Stimulated activated CD4-positive, alpha-beta T cell treated with anti-CD3 and anti-CD28 coated beads, Interleukin-4, amount 100 ng/mL, for 24 hours (primary cell): ENCODE data around the gene NXPE4.
"Not testable (repeated sequence)": the region's sequence is repeated elsewhere in the genome, so short reads cannot be mapped to it uniquely, and the experiment has no call there.

ENCODE experiments used
- DNase-seq: peaks from one replicate; pipeline ENCODE4 v3.0.0-alpha.2; 2020

Gene NXPE4

DNA sequence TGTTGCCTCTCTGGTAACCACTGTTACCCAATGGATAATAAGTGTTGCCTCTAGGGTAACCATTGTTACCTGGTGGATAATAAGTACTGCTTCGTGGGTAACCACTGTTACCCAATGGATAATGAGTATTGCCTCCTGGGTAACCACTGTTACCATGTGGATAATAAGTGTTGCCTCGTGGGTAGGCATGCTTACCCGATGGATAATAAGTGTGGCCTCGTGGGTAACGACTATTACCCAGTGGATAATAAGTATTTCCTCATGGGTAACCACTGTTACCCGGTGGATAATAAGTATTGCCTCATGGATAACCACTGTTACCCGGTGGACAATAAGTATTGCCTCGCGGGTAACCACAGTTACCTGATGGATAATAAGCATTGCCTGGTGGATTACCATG, 13.8 kb upstream of the NXPE4 start:
- no peak for DNase-seq

GRCh38 chr11:114608605-114609004, 13.0 kb upstream of the NXPE4 start:
- not testable (repeated sequence) for DNase-seq

DNA sequence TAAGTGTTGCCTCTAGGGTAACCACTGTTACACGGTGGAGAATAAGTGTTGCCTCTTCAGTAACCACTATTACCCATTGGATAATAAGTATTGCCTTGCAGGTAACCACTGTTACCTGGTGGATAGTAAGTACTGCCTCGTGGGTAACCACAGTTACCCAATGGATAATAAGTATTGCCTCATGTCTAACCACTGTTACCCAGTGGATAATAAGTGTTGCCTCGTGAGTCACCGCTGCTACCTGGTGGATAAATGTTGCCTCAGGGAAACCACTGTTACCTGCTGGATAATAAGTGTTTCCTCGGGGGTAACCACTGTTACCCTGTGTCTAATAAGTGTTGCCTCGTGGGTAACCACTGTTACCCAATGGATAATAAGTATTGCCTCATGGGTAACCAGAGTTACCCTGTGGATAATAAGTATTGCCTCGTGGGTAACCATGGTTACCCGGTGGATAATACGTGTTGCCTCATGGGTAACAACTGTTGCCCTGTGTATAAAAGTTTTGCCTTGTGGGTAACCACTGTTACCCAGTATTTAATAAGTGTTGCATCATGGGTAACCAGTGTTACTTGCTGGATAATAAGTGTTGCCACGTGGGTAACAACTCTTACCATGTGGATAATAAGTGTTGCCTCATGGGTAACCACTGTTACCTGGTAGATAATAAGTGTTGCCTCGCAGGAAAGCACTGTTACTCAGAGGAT, 12.3 kb upstream of the NXPE4 start:
- DNase-seq, result no peak

GRCh38 chr11:114606802-114607075, 11.2 kb upstream of the NXPE4 start:
- not testable (repeated sequence) for DNase-seq

DNA sequence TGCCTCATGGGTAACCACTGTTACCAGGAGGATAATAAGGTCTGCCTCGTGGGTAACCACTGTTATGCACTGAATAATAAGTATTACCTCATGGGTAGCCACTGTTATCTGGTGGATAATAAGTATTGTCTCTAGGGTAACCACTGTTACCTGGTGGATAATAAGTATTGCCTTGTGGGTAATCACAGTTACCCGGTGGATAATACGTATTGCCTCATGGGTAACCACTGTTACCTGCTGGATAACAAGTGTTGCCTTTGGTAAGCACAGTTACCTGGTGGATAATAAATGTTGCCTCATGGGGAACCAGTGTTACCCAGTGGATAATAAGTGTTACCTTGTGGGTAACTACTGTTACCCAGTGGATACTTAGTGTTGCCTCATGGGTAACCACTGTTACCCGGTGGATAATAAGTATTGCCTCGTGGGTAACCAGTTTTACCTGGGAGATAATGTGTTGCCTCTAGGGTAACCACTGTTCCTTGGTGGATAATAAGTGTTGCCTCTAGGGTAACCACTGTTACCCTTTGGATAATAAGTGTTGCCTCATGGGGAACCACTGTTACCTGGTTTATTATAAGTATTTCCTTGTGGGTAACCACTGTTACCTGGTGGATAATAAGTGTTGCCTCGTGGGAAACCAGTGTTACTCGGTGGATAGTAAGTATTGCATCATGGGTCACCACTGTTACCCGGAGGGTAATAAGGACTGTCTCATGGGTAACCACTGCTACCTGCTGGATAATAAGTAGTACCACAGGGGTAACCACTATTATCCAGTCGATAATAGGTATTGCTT, 10.6 kb upstream of the NXPE4 start:
- no peak for DNase-seq

GRCh38 chr11:114605370-114605769, 9.8 kb upstream of the NXPE4 start:
- no peak for DNase-seq

- DNase-seq, result no peak
Measured at GRCh38 chr11:114604886-114605285, 9.3 kb upstream of the NXPE4 start.

DNA sequence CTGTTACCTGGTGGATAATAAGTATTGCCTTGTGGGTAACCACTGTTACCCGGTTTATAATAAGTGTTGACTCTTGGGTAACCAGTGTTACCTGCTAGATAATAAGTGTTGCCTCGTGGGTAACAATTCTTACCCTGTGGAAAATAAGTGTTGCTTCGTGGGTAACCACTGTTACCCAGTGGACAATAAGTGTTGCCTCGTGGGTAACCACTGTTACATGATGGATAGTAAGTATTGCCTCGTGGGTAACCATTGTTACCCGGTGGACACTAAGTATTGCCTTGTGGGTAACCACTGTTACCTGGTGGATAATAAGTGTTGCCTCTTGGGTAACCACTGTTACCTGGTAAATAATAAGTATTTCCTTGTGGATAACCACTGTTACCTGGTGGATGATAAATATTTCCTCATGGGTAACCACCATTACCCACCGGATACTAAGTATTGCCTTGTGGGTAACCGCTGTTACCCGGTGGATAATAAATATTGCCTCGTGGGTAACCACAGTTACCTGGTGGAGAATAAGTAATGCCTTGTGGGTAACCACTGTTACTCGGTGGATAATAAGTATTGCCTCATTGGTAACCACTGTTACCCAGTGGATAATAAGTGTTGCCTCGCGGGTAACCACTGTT, 8.7 kb upstream of the NXPE4 start:
- DNase-seq, result no peak

DNA sequence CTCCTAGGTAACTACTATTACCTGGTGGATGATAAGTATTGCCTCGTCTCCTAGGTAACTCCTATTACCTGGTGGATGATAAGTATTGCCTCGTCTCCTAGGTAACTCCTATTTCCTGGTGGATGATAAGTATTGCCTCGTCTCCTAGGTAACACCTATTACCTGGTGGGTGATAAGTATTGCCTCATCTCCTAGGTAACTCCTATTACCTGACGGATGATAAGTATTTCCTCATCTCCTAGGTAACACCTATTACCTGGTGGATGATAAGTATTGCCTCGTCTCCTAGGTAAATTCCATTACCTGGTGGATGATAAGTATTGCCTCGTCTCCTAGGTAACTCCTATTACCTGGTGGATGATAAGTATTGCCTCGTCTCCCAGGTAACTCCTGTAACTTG, 7.6 kb upstream of the NXPE4 start:
- DNase-seq, result not testable (repeated sequence)

DNA sequence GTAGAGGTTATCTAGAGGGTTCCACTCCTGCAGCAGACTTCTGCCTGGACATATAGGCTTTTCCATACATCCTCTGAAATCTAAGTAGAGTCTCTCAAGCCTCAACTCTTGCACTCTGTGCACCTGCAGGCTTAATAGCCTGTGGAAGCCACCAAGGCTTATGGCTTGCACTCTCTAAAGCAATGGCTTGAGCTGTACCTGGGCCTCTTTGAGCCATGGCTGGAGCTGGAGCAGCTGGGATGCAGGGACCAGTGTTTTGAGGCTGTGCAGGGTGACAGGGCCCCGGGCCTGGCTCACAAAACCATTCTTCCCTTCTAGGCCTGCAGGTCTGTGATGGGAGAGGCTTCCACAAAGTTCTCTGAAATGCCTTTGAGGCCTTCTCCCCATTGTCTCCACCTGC, 2.9 kb upstream of the NXPE4 start:
- DNase-seq, result no peak

DNA sequence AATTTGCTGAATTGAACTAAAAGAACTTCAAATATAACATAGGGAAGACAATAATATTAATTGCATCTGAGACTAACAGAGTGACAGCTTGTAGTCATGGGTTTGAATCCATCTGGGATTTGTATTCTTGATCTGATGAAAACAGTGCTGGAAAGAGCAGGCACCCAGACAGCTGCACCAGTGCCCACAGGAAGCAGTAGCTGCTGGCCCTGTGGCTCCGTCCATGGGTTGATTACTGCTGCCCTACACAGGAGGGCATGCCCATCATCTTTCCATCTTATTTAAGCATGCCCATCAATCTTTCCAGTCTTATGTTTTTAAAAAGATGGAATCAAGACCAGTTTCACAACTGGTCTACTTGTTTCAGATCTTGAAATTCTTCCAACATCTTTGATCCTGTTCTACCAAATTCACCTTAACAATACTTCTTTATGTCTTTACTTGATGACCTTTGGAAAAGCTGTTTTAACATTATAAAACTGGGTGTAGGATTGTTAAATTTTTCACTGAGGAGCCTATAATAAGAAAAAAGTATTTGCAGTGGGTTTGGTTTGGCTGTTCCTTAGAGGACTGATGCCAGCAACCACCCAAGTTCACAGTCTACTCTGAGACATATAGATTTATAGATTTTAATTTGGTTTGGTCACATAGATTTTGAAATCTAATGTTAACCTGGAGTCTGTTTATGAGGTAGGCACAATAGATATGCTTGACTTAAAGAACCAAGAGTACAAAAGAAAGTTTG, 761 bp upstream of the NXPE4 start:
- DNase-seq, result no peak

DNA sequence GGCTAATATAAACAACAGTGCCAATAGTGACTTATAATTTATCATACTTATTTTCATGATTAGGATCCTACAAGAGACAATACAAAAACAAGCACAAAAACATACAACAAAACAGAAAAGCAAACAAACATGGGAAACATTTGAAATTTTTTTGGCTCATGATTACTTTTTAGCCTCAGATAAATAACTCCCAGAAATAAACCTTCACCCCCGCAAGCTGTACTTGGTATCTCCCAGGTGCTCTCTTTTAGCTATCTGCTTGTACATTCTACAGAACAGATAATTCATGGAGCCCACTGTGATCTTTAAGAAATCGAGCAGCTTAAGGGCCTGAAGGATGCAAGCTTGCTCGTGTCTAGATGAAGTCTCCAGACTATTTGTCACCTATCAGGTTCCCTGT, 883 bp downstream of the NXPE4 start:
- no peak for DNase-seq

DNA sequence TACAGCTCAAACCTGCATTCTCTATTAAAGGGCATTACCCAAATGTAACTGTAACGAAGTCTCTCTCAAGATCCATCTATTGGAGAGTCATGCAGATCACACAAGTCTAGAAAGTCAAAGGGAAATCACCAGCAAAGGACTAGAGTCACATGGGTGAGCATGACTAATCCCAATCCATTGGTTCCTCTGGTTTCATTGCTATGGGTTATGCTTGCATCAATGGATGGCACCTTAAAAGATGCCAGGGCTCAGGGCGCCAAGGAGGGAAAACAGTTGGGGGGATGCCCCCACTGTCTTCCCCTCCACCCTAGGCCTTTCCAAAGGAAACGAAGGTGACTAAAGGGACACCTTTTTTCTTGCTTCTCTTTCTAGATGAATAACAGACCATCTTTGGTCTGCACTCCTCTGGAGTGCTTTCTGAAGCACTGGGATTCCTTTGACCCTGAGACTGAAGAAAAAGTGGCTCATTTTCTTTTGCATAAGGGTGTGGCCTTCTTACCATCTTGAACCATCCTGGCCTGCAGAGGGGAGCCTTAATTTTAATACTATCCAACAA, 8.1 kb downstream of the NXPE4 start:
- no peak for DNase-seq

- no peak for DNase-seq
Measured at GRCh38 chr11:114586797-114587196, 8.8 kb downstream of the NXPE4 start.

DNA sequence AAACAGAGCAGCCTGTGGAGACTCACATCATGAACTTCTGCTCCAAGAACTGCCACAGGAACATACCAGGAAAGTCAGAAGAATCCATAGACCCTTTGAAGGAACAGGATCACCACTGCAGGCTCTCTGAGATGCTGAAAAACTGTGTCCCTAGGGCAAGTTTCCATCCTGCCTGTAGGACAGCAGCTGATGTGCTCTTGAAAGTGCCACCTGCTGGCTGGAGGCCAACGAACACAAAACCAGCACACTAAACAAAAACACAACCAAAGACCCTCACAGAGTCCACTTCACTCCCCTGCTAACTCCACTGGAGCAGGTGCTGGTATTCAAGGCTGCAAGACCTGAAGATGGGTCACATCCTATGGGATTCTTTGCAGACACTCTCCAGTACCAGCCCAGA, 23.9 kb downstream of the NXPE4 start:
- DNase-seq, result no peak

- no peak for DNase-seq
Measured at GRCh38 chr11:114569801-114570200, 25.8 kb downstream of the NXPE4 start.

GRCh38 chr11:114566276-114566675, 29.3 kb downstream of the NXPE4 start:
- no peak for DNase-seq

GRCh38 chr11:114564831-114565230, 30.8 kb downstream of the NXPE4 start:
- no peak for DNase-seq

DNA sequence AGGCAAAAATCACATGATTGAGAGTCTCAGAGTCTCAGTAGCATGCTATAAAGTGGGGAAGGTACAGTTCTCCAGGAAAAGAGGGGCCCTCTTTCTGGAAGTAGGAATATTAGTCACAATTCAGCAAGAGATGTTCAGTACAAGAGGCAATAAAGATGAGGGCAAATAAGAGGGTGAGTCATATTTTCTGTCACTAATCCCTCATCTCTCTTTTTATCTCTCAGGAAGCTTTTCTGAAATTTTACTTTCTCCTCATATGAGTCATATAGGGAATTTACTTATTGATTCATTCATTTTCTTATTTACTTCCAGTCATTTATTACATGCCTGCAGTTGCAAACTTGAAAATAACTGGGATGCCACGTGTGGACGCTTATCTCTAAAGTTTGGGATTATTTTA, 32.5 kb downstream of the NXPE4 start:
- no peak for DNase-seq

DNA sequence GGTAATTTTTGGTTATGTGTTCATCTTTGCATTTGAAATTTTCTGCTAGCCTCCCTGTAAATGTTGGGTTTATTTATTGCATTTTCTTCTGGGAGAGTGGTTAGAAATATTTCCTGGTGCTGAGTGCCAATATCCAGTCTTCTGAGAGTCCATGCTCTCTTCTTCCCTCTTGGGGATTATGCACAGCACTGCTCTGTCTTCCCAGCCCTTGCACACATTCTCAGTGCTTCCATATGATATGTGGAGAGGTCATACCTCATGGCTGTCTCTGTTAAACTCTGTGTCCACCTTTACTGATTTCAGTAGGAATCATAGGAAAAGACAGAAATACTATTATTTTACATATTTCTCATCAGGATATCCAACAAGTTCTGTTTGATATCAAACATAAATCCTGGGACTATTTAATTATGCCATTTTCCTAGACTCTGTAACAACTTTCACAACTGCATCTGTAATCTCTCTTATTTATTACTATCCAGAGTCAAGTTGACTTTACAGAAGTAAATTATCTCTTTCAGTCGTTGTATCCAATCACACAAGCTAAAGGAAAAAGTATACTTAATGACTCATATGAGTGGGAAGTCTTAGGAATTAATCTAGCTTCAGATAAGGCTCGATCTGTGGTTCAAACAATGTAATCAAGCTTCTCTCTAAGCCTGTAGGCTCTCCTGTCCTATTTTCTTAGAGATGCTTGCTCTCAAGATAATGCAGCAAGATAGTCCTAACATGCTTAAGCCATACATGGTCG, 33.2 kb downstream of the NXPE4 start:
- no peak for DNase-seq

GRCh38 chr11:114559425-114560310, 35.9 kb downstream of the NXPE4 start, which contains the start of gene NXPE1:
TSS of gene NXPE1 (minus strand) at chr11:114559881. CDS start at chr11:114551201, 8,680 bp downstream.
- no peak for DNase-seq
